ENCODE results near the gene RIC8B. TPM values are rescaled to one million over a fixed set of nuclear protein-coding genes. Genes with fewer than 3 reads are reported as not detected.
"Not testable (repeated sequence)": the region's sequence is repeated elsewhere in the genome, so short reads cannot be mapped to it uniquely, and the experiment has no call there.

Gene RIC8B
- 10 to 100 TPM; 15.1 to 24.9 (median 21.6) TPM for total RNA-seq

GRCh38 chr12:106774005-106774807 is at the start of gene RIC8B:
Gene RIC8B (plus strand): TSS chr12:106774682. CDS start chr12:106774746, 64 bp downstream.
- DNase-seq (ENCODE audit: low spot score in 2 of 2) = peak; percentile 90 to 95
- Histone ChIP-seq H3K36me3 (peaks cover 0 to 4% (median 0%) of the 10 kb centered on the region in 3 donors), H3K27me3 (no peaks in the 10 kb centered on the region), H3K4me3 (peak within 1 kb of the TSS; percentile 54 to 86 (median 79)), H3K9me3 (no peaks in the 10 kb centered on the region), H3K27ac (peak within 1 kb of the TSS; percentile 92 to 98 (median 96)), H3K4me1 (peaks cover 0 to 25% (median 5%) of the 10 kb centered on the region in 4 donors)
- TF ChIP-seq EP300 (IDR thresholded peaks at IDR 0.05) (peak; percentile 90 to 92), POLR2A (IDR thresholded peaks at IDR 0.05) (peak; percentile 75 to 86), CTCF (IDR thresholded peaks at IDR 0.05) (no peak)
- 0 to 1% methylated on average over 54 to 66 of the region's 66 CpGs for WGBS, 2 donors

GRCh38 chr12:106724934-106725333 is 49.5 kb upstream of the RIC8B start:
- no peak overlapping the region for H3K4me3 ChIP-seq
- H3K9me3 ChIP-seq = no peaks in the 10 kb centered on the region
- no peaks in the 10 kb centered on the region for H3K36me3 ChIP-seq
- no peak overlapping the region for H3K27ac ChIP-seq
- TF ChIP-seq CTCF (IDR thresholded peaks at IDR 0.05) (no peak), EP300 (IDR thresholded peaks at IDR 0.05) (no peak)
- no peak for DNase-seq (ENCODE audit: low spot score in 2 of 2)
- H3K27me3 ChIP-seq = no peaks in the 10 kb centered on the region
- H3K4me1 ChIP-seq = peaks cover 0 to 12% (median 0%) of the 10 kb centered on the region in 4 donors
- 87 to 89% methylated on average over 6 of the region's 6 CpGs for whole genome bisulfite sequencing, 2 donors

GRCh38 chr12:106726603-106727202 is 47.8 kb upstream of the RIC8B start:
- not testable (repeated sequence) for H3K27me3 ChIP-seq; H3K27ac ChIP-seq; H3K36me3 ChIP-seq; DNase-seq (ENCODE audit: low spot score in 2 of 2); H3K9me3 ChIP-seq; H3K4me3 ChIP-seq
- peaks cover 0 to 11% (median 0%) of the 10 kb centered on the region in 4 donors for H3K4me1 ChIP-seq
- WGBS, 2 donors = 91% methylated on average over 5 of the region's 5 CpGs

- Histone ChIP-seq H3K4me3 (no peak overlapping the region), H3K36me3 (no peaks in the 10 kb centered on the region), H3K27me3 (no peaks in the 10 kb centered on the region), H3K27ac (no peak overlapping the region), H3K4me1 (peaks cover 0 to 4% (median 0%) of the 10 kb centered on the region in 4 donors), H3K9me3 (no peaks in the 10 kb centered on the region)
- 100% methylated on average over 1 of the region's 1 CpG for WGBS, 2 donors
- no peak for DNase-seq (ENCODE audit: low spot score in 2 of 2)
- TF ChIP-seq CTCF (IDR thresholded peaks at IDR 0.05) = no peak
Measured at GRCh38 chr12:106729611-106730010, 44.9 kb upstream of the RIC8B start.

GRCh38 chr12:106732890-106733289 is 41.6 kb upstream of the RIC8B start:
- Histone ChIP-seq H3K4me3 (no peak overlapping the region), H3K9me3 (no peaks in the 10 kb centered on the region), H3K27ac (no peak overlapping the region), H3K4me1 (peaks cover 0 to 4% (median 0%) of the 10 kb centered on the region in 4 donors), H3K36me3 (no peaks in the 10 kb centered on the region), H3K27me3 (no peaks in the 10 kb centered on the region)
- 93 to 94% methylated on average over 5 of the region's 5 CpGs for WGBS, 2 donors
- no peak for DNase-seq (ENCODE audit: low spot score in 2 of 2)
- no peak for TF ChIP-seq CTCF (IDR thresholded peaks at IDR 0.05)
- TF ChIP-seq POLR2A (IDR thresholded peaks at IDR 0.05) = no peak
- no peak for TF ChIP-seq EP300 (IDR thresholded peaks at IDR 0.05)

All from tibial nerve (tissue), 4 donors.